Adrenal gland (tissue), 5 donors: Measurements from ENCODE around the gene ADAMTS7.

ENCODE experiments used
- CTCF ChIP-seq, 6 experiments: fragments of 450-650 bp in 4 of 6; fragments of 200-600 bp in 2 of 6; sonication (generic) in 1 of 6; IDR thresholded peaks; 1 replicate in 5 of 6; 2 replicates in 1 of 6; pipeline versions ENCODE4 v1.5.1 to v1.8.0; 2016 to 2021; ENCODE audit warnings: antibody characterized with exemption in 6 of 6, mild to moderate bottlenecking in 2 of 6, moderate library complexity in 1 of 6
- POLR2A ChIP-seq, 2 donors: fragments of 450-650 bp; IDR thresholded peaks; one replicate each; pipeline ENCODE4 v1.6.1; 2017; ENCODE audit warnings: antibody characterized with exemption in 2 of 2, mild to moderate bottlenecking in 2 of 2, moderate library complexity in 1 of 2
- donor health status: DM: no; HTN: no; CAD: no.

GRCh38 chr15:78718837-78719236 is 92.4 kb downstream of the ADAMTS7 start:
- TF ChIP-seq CTCF (IDR thresholded peaks at IDR 0.05) (no peak), POLR2A (IDR thresholded peaks at IDR 0.05) (no peak)
